Measurements from ENCODE around the gene TMEM40.

DNA sequence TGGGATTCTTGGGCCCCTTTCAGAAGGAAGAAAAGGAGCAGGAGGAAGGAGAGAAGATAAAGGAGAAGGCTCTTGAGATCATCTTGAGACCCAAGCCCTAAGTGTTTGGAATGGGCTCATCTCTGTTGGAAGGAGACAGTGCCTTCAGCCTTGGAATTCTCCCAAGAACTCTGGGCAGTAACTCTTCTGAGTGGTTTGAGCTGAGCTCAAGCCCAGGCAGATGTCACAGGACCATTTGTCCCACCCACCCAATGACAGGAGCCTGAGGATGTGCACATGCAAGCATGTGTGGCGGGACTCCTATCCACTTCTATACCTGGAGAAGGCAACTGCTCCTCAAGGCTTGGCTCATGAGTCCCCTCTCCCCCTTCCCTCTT is 14.6 kb upstream of the TMEM40 start:
- TF ChIP-seq, protein P1, sequence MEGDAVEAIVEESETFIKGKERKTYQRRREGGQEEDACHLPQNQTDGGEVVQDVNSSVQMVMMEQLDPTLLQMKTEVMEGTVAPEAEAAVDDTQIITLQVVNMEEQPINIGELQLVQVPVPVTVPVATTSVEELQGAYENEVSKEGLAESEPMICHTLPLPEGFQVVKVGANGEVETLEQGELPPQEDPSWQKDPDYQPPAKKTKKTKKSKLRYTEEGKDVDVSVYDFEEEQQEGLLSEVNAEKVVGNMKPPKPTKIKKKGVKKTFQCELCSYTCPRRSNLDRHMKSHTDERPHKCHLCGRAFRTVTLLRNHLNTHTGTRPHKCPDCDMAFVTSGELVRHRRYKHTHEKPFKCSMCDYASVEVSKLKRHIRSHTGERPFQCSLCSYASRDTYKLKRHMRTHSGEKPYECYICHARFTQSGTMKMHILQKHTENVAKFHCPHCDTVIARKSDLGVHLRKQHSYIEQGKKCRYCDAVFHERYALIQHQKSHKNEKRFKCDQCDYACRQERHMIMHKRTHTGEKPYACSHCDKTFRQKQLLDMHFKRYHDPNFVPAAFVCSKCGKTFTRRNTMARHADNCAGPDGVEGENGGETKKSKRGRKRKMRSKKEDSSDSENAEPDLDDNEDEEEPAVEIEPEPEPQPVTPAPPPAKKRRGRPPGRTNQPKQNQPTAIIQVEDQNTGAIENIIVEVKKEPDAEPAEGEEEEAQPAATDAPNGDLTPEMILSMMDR (conservative IDR thresholded peaks at IDR 0.05; ENCODE audit: low read length) = no peak
- no peak for TF ChIP-seq EZH2phosphoT487 (IDR thresholded peaks at IDR 0.05; ENCODE audit: borderline replicate concordance, low read depth, low read length)

Measured in OCI-LY7 (cell line).